Gastrocnemius medialis (tissue), 4 donors: ENCODE results near the gene GCAT.

Source experiments
- POLR2A ChIP-seq, 2 donors: fragments of 450-650 bp; IDR thresholded peaks; one replicate each; pipeline ENCODE4 v1.6.1; 2017; ENCODE audit warnings: antibody characterized with exemption in 2 of 2, mild to moderate bottlenecking in 2 of 2, moderate library complexity in 2 of 2
- TF ChIP-seq, protein P1 (sequence below), 5 experiments: fragments of 450-650 bp in 3 of 5; fragments of 200-600 bp in 2 of 5; sonication (generic) in 2 of 5; IDR thresholded peaks in 4 of 5; conservative IDR thresholded peaks in 1 of 5; 1 replicate in 4 of 5; 2 replicates in 1 of 5; pipeline ENCODE4 v1.5.1; 2016 to 2019; ENCODE audit warnings: antibody characterized with exemption in 5 of 5, mild to moderate bottlenecking in 3 of 5, moderate library complexity in 3 of 5

DNA sequence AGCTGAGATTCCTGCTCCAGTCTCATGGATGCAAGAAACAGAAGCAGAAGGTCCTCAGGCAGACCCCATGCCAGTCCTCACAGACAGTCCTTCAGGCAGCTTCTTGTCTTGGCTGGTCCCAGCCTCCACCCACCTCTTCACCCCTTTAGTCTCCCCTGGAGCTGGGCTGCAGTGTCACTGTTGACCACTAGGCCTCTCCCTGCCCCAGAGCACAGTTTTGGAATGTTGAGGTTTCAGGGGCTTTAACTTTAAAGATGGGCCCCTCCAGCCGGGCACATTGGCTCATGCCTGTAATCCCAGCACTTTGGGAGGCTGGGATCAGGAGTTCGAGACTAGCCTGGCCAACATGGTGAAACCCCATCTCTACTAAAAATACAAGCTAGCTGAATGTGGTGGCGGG lies 39.5 kb upstream of the GCAT start:
- TF ChIP-seq, protein P1, sequence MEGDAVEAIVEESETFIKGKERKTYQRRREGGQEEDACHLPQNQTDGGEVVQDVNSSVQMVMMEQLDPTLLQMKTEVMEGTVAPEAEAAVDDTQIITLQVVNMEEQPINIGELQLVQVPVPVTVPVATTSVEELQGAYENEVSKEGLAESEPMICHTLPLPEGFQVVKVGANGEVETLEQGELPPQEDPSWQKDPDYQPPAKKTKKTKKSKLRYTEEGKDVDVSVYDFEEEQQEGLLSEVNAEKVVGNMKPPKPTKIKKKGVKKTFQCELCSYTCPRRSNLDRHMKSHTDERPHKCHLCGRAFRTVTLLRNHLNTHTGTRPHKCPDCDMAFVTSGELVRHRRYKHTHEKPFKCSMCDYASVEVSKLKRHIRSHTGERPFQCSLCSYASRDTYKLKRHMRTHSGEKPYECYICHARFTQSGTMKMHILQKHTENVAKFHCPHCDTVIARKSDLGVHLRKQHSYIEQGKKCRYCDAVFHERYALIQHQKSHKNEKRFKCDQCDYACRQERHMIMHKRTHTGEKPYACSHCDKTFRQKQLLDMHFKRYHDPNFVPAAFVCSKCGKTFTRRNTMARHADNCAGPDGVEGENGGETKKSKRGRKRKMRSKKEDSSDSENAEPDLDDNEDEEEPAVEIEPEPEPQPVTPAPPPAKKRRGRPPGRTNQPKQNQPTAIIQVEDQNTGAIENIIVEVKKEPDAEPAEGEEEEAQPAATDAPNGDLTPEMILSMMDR (IDR thresholded peaks at IDR 0.05 in 4 of 5, conservative IDR thresholded peaks at IDR 0.05 in 1 of 5): no peak
- no peak for TF ChIP-seq POLR2A (IDR thresholded peaks at IDR 0.05)
